ENCODE results near the gene SMYD3.

The SMYD3 gene

DNA sequence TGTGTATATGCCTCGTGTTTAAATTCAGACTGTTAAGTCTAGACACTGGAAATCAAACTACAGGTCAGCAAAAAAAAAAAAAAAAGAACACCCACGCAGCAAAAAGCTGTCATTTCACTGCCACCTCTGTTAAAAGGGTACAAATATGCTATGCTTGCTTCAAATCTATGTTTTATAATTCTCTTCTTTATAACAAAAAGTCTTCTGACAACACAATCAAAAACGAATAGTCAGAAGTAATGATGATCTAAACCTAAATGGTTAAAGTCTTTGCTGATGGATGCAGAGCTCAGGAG, 438.9 kb downstream of the SMYD3 start:
- TF ChIP-seq, protein P1, sequence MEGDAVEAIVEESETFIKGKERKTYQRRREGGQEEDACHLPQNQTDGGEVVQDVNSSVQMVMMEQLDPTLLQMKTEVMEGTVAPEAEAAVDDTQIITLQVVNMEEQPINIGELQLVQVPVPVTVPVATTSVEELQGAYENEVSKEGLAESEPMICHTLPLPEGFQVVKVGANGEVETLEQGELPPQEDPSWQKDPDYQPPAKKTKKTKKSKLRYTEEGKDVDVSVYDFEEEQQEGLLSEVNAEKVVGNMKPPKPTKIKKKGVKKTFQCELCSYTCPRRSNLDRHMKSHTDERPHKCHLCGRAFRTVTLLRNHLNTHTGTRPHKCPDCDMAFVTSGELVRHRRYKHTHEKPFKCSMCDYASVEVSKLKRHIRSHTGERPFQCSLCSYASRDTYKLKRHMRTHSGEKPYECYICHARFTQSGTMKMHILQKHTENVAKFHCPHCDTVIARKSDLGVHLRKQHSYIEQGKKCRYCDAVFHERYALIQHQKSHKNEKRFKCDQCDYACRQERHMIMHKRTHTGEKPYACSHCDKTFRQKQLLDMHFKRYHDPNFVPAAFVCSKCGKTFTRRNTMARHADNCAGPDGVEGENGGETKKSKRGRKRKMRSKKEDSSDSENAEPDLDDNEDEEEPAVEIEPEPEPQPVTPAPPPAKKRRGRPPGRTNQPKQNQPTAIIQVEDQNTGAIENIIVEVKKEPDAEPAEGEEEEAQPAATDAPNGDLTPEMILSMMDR (IDR thresholded peaks at IDR 0.05; ENCODE audit: borderline replicate concordance, insufficient read depth, low read depth, low read length) = no peak
- H3K4me3 ChIP-seq (ENCODE audit: low read depth, low read length) = no peak overlapping the region

DNA sequence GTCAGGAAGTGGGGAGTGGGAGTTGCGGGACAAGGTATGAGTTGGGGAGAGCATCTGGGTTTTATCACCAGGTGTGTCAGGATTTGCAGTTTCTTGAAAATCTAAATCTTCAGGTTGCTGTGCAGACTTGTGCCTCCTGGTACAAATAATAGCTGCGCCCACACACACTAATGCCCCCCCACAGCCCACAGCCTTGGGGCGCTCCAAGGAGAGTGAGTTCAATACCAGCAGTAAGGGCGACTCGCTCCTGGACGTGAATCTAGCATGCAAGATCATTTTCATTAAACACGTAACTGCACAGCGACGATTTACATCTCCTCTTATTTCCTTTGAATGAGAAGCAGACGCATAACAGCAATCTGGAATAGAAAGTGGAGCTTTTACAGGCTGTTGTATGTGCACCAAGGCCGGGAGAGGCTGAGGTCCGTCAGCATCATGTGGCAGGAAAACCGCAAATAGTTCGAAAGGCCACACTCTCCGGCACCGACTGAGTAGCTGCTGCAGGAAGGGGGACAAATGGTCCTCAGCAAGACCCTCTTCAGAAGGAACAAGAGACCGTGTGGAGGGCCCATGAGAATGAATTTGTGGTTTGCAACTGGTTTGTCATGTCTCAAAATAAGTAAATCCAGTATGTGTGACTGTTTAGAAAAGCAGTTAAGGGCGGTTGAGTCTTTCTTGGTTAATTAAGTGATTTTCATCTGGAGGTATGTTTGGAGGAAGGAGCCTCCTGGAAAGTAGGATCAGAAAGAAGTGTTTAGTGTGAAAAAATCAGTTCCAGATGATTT, 439.5 kb downstream of the SMYD3 start:
- H3K4me3 ChIP-seq (ENCODE audit: low read depth, low read length) = no peak overlapping the region
- TF ChIP-seq, protein P1 (IDR thresholded peaks at IDR 0.05; ENCODE audit: borderline replicate concordance, insufficient read depth, low read depth, low read length) = no peak

DNA sequence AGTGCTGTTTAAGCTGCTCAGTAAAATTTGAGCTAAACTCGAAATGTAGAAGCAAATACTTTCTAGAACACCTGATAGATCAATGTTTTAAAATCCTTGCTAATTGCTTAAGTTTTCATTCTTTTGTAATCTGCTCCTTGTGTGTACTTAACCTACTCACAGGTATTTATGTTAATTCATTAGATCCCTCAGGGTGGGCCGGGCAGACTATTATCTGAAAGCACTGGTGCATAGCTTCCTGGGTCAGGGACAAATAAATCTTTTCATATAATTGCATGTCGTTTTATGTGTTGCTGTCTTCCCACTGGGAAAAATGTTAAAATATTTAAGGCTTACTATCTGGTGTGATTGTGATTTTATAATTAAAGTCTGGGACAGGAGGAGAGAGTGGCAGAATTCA, 440.5 kb downstream of the SMYD3 start:
- TF ChIP-seq, protein P1 (IDR thresholded peaks at IDR 0.05; ENCODE audit: borderline replicate concordance, insufficient read depth, low read depth, low read length) = no peak

DNA sequence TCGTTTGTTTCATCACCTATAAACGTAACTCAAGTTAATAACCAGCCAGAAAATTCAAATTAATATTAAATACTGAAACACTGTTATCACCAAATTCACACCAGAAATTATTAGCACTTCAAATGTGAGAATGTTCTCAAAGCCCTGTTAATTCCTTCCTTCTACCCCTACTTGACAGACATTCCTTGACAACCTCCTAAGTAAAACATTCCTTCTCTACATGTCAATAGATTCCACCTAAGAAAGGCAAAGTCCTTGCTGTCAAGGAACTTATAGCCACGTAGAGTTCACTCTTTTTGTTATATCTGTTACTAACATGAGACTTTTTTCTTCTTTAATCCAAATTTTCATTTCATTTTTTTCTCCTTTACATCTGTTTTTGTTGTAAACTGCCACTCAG, 441.5 kb downstream of the SMYD3 start:
- TF ChIP-seq, protein P1 (IDR thresholded peaks at IDR 0.05; ENCODE audit: borderline replicate concordance, insufficient read depth, low read depth, low read length) = no peak
- no peak overlapping the region for H3K4me3 ChIP-seq (ENCODE audit: low read depth, low read length)

More for the DNA sequence above, 440.5 kb downstream of the SMYD3 start:
- no peak overlapping the region for H3K4me3 ChIP-seq (ENCODE audit: low read depth, low read length)

DNA sequence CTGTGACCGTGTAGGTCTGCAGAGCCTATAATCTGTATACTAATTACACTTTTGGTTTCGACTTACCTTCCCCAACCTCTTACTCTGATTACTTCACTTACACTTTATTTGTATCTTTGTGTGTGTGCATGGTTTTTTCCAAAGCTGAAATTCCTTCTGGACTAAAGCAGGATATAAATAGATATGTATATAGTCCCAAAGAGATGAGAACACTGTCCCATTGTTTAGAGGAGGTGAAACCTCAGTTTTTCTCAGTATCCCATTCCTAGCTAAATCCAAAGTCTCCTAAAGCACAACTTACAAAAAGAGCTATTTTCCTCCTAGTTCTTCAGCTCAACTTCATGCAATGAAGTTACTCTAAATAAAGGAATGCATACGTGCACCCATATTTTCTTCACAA, 442.2 kb downstream of the SMYD3 start:
- TF ChIP-seq, protein P1 (IDR thresholded peaks at IDR 0.05; ENCODE audit: borderline replicate concordance, insufficient read depth, low read depth, low read length) = no peak

DNA sequence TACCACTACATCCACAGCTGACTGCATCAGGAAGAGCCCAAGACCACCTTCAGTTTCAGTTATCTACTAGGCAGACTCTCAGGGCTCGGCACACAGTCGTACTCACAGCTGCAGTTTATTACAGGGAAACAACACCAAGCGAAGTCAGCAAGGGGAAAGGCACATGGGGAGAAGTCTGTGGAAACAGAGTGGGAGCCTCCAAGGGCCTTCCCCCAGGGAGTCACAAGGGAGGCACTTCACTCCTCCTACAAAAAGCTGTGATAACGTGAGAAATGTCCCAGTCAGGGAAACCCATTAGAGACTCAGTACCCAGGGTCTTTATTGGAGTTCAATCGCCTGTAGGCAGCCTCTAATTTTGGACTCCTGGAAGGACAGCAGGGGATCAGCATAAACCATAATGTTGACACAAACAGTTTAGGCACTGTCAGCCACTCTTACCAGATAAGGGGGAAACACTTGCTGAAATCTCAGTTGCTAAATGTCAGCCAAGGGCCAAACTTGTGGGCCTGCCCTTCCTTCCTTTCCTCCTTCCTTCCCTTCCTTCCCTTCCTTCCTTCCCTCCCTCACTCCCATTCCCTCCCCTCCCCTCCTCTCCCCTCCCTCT, 444.0 kb downstream of the SMYD3 start:
- no peak overlapping the region for H3K4me3 ChIP-seq (ENCODE audit: low read depth, low read length)
- TF ChIP-seq, protein P1 (IDR thresholded peaks at IDR 0.05; ENCODE audit: borderline replicate concordance, insufficient read depth, low read depth, low read length) = no peak

More for the DNA sequence above, 442.2 kb downstream of the SMYD3 start:
- no peak overlapping the region for H3K4me3 ChIP-seq (ENCODE audit: low read depth, low read length)

DNA sequence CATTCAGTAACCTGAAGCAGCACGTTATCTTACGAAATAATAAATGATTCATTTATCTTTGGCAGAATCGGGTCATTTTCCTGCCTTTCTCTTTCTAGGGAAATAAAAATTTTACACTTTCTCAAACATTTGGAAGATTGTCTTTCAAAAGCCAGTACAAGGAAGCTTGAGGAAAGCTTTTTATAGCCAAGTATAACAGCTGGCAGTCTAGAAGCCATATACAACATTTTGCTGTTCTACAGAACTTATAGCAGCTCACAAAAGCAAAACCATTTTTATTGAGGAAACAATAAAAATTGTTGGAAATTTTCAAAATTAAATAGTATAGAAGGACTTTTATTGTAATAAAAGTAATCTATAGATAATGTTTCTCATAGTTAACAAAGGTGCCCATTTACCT, 448.6 kb downstream of the SMYD3 start:
- TF ChIP-seq, protein P1 (IDR thresholded peaks at IDR 0.05; ENCODE audit: borderline replicate concordance, insufficient read depth, low read depth, low read length) = no peak
- H3K4me3 ChIP-seq (ENCODE audit: low read depth, low read length) = no peak overlapping the region
